B cell (primary cell): ENCODE measurements around the gene TEAD3. TPM values are rescaled to one million over a fixed set of nuclear protein-coding genes. Genes with fewer than 3 reads are reported as not detected.

Source experiments
- ATAC-seq: fragments of 200-7000 bp; cut with Tn5 transposase; one replicate; pipeline ENCODE4 v1.10.0; 2021; ENCODE audit warnings: low read depth, mild to moderate bottlenecking, moderate number of reproducible peaks, moderate library complexity
- CTCF ChIA-PET: fragments of 350-600 bp; sonication (Branson Sonifier 250); formaldehyde crosslinking; loops from one replicate; lab custom pipeline; 2021; ENCODE audit warnings: antibody characterized with exemption, inconsistent platforms; lab: Charles Lee
- POLR2A ChIA-PET: fragments of 350-600 bp; sonication (Branson Sonifier 250); formaldehyde crosslinking; loops from one replicate; lab custom pipeline; 2021; ENCODE audit warnings: antibody characterized with exemption; lab: Charles Lee
- DNase-seq: peaks from one replicate; pipeline ENCODE4 v3.0.0; 2013
- H2AFZ ChIP-seq: 2 replicates; pipeline ENCODE4 v1.6.1; 2012; ENCODE audit warnings: mild to moderate bottlenecking, low read depth, low read length; ENCODE audit not compliant: insufficient read depth, poor library complexity, severe bottlenecking
- H3K27ac ChIP-seq, 2 donors: 1 replicate in 1 of 2; 2 replicates in 1 of 2; pipeline ENCODE4 v1.5.1; 2012 to 2013; ENCODE audit warnings: low read length in 2 of 2, mild to moderate bottlenecking in 2 of 2, moderate library complexity in 1 of 2
- H3K27me3 ChIP-seq, 4 experiments: fragments of 200-600 bp in 1 of 4; sonication (generic) in 1 of 4; replicated peaks in 1 of 4; 1 replicate in 2 of 4; 2 replicates in 2 of 4; pipeline versions ENCODE4 v1.6.1 to v1.7.0; 2013 to 2016; ENCODE audit warnings: low read length in 3 of 4, mild to moderate bottlenecking in 2 of 4, mixed read lengths in 1 of 4, moderate library complexity in 1 of 4; ENCODE audit not compliant: insufficient read depth in 4 of 4, control insufficient read depth in 3 of 4; ENCODE audit errors: control extremely low read depth in 1 of 4
- H3K36me3 ChIP-seq, 2 experiments: replicated peaks in 1 of 2; 1 replicate in 1 of 2; 2 replicates in 1 of 2; pipeline versions ENCODE4 v1.6.1 to v1.7.1; 2013; ENCODE audit warnings: low read length in 1 of 2; ENCODE audit not compliant: insufficient read depth in 2 of 2, control insufficient read depth in 1 of 2; ENCODE audit errors: control extremely low read depth in 1 of 2, extremely low read depth in 1 of 2
- H3K4me1 ChIP-seq, 2 donors: fragments of 200-600 bp in 1 of 2; sonication (generic) in 1 of 2; 1 replicate in 1 of 2; 2 replicates in 1 of 2; pipeline versions ENCODE4 v1.5.1 to v1.6.1; 2013 to 2017; ENCODE audit warnings: low read length in 2 of 2; ENCODE audit not compliant: control insufficient read depth in 2 of 2, insufficient read depth in 2 of 2
- H3K4me2 ChIP-seq: replicated peaks from 2 replicates; pipeline ENCODE3; 2012; ENCODE audit warnings: mild to moderate bottlenecking, low read depth, low read length; ENCODE audit not compliant: poor library complexity, severe bottlenecking
- H3K4me3 ChIP-seq, 5 experiments: fragments of 200-600 bp in 1 of 5; sonication (generic) in 1 of 5; 1 replicate in 3 of 5; 2 replicates in 2 of 5; pipeline versions ENCODE4 v1.5.1 to v1.7.0; 2011 to 2016; ENCODE audit warnings: low read length in 4 of 5, mild to moderate bottlenecking in 4 of 5, low read depth in 2 of 5, control low read depth in 1 of 5, moderate library complexity in 1 of 5; ENCODE audit not compliant: insufficient read depth in 1 of 5; ENCODE audit errors: control extremely low read depth in 1 of 5, extremely low read depth in 1 of 5
- H3K79me2 ChIP-seq: fragments of 200-600 bp; sonication (generic); one replicate; pipeline ENCODE4 v1.6.0; 2016; ENCODE audit warnings: low read length; ENCODE audit not compliant: control insufficient read depth, insufficient read depth
- H3K9ac ChIP-seq: fragments of 200-600 bp; sonication (generic); 2 replicates; pipeline ENCODE4 v1.6.1; 2017; ENCODE audit warnings: mild to moderate bottlenecking, low read length, moderate library complexity
- H3K9me3 ChIP-seq, 3 donors: one replicate each; pipeline versions ENCODE4 v1.6.1 to v1.7.1; 2013; ENCODE audit warnings: low read length in 2 of 3; ENCODE audit not compliant: control insufficient read depth in 2 of 3, insufficient read depth in 1 of 3; ENCODE audit errors: control extremely low read depth in 1 of 3
- H4K20me1 ChIP-seq: 2 replicates; pipeline ENCODE4 v1.6.0; 2012; ENCODE audit warnings: mild to moderate bottlenecking, low read length; ENCODE audit not compliant: insufficient read depth, control insufficient read depth, poor library complexity, severe bottlenecking
- H3K27ac Mint-ChIP-seq: one replicate; pipeline ENCODE4 v1.8.0; 2021; ENCODE audit warnings: mixed read lengths
- H3K27me3 Mint-ChIP-seq: one replicate; pipeline ENCODE4 v1.8.0; 2021; ENCODE audit warnings: mixed read lengths
- H3K4me1 Mint-ChIP-seq: one replicate; pipeline ENCODE4 v1.8.0; 2021; ENCODE audit warnings: mixed read lengths
- H3K4me3 Mint-ChIP-seq: one replicate; pipeline ENCODE4 v1.8.0; 2021; ENCODE audit warnings: mixed read lengths
- H3K9me3 Mint-ChIP-seq: one replicate; pipeline ENCODE4 v1.8.0; 2022; ENCODE audit warnings: mixed read lengths; ENCODE audit not compliant: insufficient read depth
- EZH2 ChIP-seq: IDR thresholded peaks from 2 replicates; pipeline ENCODE4 v1.6.1; 2012; ENCODE audit warnings: borderline replicate concordance, low read depth, mild to moderate bottlenecking, moderate library complexity, low read length; ENCODE audit not compliant: insufficient read depth, poor library complexity, severe bottlenecking
- WGBS: methylation state at CpG from one replicate; pipeline ENCODE4 v1.1.5; 2013; ENCODE audit warnings: missing lambda C conversion rate; ENCODE audit not compliant: insufficient coverage; 5-methylcytosine and 5-hydroxymethylcytosine counted together
- intact Hi-C: fragments of 100-400 bp; cut with micrococcal nuclease; formaldehyde crosslinking; loops from one replicate; pipeline ENCODE4 v1.10.0; 2022
- polyA plus RNA-seq: library from polyadenylated mRNA; depleted of rRNA; stranded (reverse); fragments of >200 nt; gene quantifications from 2 replicates; pipeline ENCODE4 v1.2.3, GENCODE V29; 2012
- total RNA-seq, 2 donors: library from RNA; stranded (reverse); fragments of 120-200 nt in 1 of 2; gene quantifications; 1 replicate in 1 of 2; 2 replicates in 1 of 2; pipeline versions ENCODE4 v1.2.3 to v1.2.4, GENCODE V29; 2013 to 2022
- TF ChIP-seq, protein P1 (sequence below): fragments of 200-600 bp; IDR thresholded peaks from one replicate; pipeline ENCODE4 v1.8.0; 2022; ENCODE audit warnings: antibody characterized with exemption, mild to moderate bottlenecking

Gene TEAD3
- total and polyA plus RNA-seq, 2 donors (not counting 1 experiment from before 2014, with no cell fraction given) = 0.17 TPM; not detected in 1

GRCh38 chr6:35461270-35461669 lies 35.6 kb downstream of the TEAD3 start:
- ATAC-seq (no peak), DNase-seq (no peak)
- POLR2A ChIA-PET = no interaction called here
- no peak overlapping the region for H3K4me2 ChIP-seq
- no peak overlapping the region for H3K4me3 Mint-ChIP-seq
- intact Hi-C loops = no loop called here
- peaks cover 3% of the 10 kb centered on the region for H3K4me1 Mint-ChIP-seq
- no peak overlapping the region for H3K4me3 ChIP-seq
- no peak overlapping the region for H3K27ac Mint-ChIP-seq
- no peaks in the 10 kb centered on the region for H3K9me3 Mint-ChIP-seq
- no peaks in the 10 kb centered on the region for H3K4me1 ChIP-seq
- H3K36me3 ChIP-seq = peaks cover 6 to 17% of the 10 kb centered on the region in 2 experiments
- H3K9ac ChIP-seq = no peak overlapping the region
- CTCF ChIA-PET = interaction anchor here (0.6 to 1.9 kb wide), 4 partner anchors 12 to 166 kb away, joined by 3 to 5 read pairs (median 4); no protein-coding TSS in a partner anchor
- TF ChIP-seq, protein P1, sequence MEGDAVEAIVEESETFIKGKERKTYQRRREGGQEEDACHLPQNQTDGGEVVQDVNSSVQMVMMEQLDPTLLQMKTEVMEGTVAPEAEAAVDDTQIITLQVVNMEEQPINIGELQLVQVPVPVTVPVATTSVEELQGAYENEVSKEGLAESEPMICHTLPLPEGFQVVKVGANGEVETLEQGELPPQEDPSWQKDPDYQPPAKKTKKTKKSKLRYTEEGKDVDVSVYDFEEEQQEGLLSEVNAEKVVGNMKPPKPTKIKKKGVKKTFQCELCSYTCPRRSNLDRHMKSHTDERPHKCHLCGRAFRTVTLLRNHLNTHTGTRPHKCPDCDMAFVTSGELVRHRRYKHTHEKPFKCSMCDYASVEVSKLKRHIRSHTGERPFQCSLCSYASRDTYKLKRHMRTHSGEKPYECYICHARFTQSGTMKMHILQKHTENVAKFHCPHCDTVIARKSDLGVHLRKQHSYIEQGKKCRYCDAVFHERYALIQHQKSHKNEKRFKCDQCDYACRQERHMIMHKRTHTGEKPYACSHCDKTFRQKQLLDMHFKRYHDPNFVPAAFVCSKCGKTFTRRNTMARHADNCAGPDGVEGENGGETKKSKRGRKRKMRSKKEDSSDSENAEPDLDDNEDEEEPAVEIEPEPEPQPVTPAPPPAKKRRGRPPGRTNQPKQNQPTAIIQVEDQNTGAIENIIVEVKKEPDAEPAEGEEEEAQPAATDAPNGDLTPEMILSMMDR = no peak
- no peak for TF ChIP-seq EZH2
- H2AFZ ChIP-seq = no peak overlapping the region
- no peaks in the 10 kb centered on the region for H3K9me3 ChIP-seq
- H3K79me2 ChIP-seq = peaks cover under 1% of the 10 kb centered on the region
- H4K20me1 ChIP-seq = no peaks in the 10 kb centered on the region
- H3K27me3 ChIP-seq = no peaks in the 10 kb centered on the region
- whole genome bisulfite sequencing = 92% methylated on average over 2 of the region's 3 CpGs
- no peak overlapping the region for H3K27ac ChIP-seq
- H3K27me3 Mint-ChIP-seq = no peaks in the 10 kb centered on the region

DNA sequence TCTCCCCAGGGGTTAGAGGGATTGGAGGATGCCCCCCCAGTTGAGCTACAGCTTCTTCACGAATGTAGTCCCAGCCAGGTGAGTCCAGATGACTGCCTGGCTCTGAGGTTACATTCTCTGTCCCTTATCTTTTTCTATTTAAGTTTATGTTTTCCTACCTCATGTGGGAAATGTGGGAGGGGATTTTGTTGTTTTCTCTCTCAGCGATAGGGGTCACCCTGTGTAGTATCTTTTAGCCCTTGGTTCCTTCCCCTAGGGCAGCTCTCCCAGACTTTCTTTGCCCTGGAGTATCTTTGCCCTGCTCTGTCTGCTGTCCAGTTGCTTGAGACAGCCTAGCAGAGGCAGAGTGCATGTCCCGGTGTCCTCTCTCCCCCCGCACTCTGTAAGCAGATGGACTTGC lies 39.0 kb downstream of the TEAD3 start:
- no peaks in the 10 kb centered on the region for H3K9me3 Mint-ChIP-seq
- no peak overlapping the region for H3K27ac Mint-ChIP-seq
- Histone ChIP-seq H3K4me3 (no peak overlapping the region), H2AFZ (no peak overlapping the region), H3K4me2 (no peak overlapping the region), H4K20me1 (peaks cover 8% of the 10 kb centered on the region), H3K36me3 (peaks cover 4 to 19% of the 10 kb centered on the region in 2 experiments), H3K4me1 (peaks cover 5 to 6% of the 10 kb centered on the region in 2 donors), H3K27me3 (no peaks in the 10 kb centered on the region), H3K9me3 (no peaks in the 10 kb centered on the region), H3K9ac (no peak overlapping the region), H3K27ac (no peak overlapping the region), H3K79me2 (peaks cover 4% of the 10 kb centered on the region)
- no peak for DNase-seq
- ChIA-PET POLR2A (interaction anchor here (0.5 to 0.6 kb wide), 2 partner anchors 13 to 116 kb away, joined by 3 to 4 read pairs; no protein-coding TSS in a partner anchor), CTCF (interaction anchor here (1.1 to 11.4 kb wide), 2 partner anchors 11 to 160 kb away, joined by 3 to 127 read pairs; partner anchors contain the start of gene RPL10A)
- intact Hi-C loops = no loop called here
- no peak overlapping the region for H3K4me3 Mint-ChIP-seq
- no peaks in the 10 kb centered on the region for H3K27me3 Mint-ChIP-seq
- no peak for ATAC-seq
- TF ChIP-seq, protein P1 = no peak
- no peak for TF ChIP-seq EZH2
- H3K4me1 Mint-ChIP-seq = peaks cover 17% of the 10 kb centered on the region
- WGBS = 100% methylated on average over 2 of the region's 4 CpGs
